LHCN-M2 (cell line): Measurements from ENCODE around the gene NAV1. TPM values are rescaled to one million over a fixed set of nuclear protein-coding genes. Genes with fewer than 3 reads are reported as not detected.
A peak's percentile ranks its signal among the peaks of the same experiment; 100 is the strongest.
"Not testable (repeated sequence)": the region's sequence is repeated elsewhere in the genome, so short reads cannot be mapped to it uniquely, and the experiment has no call there.

Source experiments
- DNase-seq: peaks from one replicate; pipeline ENCODE4 v3.0.0-alpha.2; 2012; ENCODE audit warnings: low read depth
- total RNA-seq: library from RNA; depleted of rRNA; stranded (reverse); fragments of >200 nt; gene quantifications from 2 replicates; pipeline ENCODE4 v1.2.3, GENCODE V29; 2014

NAV1 gene
- total RNA-seq, 1 experiment from 2014 or later, result 34.7 TPM

DNA sequence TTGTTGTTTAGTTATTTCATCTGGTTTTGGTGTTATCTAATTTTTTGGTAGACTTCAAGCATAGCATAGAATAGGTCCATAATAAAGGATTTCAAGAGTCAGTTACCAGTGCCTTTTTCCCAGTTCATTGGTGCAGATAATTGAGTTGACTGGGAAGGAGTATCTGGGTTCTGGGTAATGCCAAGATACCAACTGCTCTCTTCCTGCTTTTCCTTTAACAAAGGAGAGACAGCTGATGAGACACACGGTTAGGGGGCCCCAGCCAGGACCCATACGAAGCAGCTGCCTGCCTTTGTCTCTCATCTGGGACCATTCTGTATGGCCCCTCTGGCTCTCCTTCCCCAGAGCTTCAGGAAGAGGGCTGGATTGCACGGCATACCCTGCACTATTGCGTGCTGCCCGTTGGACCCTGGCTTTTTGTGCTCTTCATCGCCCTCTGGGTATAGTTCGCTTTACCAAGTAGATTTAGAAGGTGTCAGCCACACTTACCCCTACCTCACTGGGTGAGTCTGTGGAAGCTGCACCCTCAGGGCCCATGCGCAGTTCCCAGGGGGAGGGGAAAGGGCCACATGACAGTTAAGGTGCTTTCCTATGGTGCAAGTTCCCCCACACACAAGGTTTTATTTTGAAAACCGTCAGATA is 7.0 kb downstream of the NAV1 start:
- no peak for DNase-seq

GRCh38 chr1:201549522-201549921 is 10.6 kb downstream of the NAV1 start:
- not testable (repeated sequence) for DNase-seq

DNA sequence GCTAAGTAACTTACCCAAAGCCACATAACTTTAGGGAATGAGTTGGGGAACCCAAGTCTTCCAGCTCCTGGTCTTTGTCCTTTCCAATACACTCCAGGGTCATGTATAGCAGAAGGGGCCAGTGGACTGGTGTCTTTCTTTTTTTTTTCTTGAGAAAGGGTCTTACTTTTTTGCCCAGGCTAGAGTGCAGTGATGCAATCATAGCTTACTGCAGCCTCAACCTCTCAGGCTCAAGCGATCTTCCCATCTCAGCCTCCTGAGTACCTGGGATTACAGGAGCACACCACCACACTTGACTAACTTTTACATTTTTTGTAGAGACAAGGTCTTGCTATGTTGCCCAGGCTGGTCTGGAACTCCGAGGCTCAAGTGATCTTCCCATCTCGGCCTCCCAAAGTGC is 12.2 kb downstream of the NAV1 start:
- DNase-seq, result no peak

GRCh38 chr1:201551877-201552731 is 13.2 kb downstream of the NAV1 start:
- DNase-seq, result peak; percentile 93

DNA sequence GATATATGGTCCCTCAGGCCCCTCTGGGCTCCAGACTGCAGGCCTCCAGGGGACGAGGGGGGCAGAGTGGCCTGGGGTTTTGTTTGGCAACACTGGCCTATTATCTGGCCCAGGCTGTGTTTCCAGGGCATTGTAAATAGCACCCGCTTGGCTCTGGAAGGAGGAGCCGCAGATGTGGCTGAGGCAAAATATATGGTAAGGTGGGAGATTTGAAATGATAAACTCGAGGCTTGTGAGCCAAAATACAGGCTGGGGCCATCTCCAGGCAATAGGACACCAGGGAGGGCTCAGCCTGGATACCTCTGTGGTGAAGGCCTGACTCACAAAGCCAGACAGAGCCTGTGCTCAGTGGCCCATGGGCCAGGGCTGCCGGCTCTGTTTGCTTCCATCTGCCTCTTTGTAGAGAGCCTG is 14.0 kb downstream of the NAV1 start:
- peak; percentile 82 for DNase-seq

DNA sequence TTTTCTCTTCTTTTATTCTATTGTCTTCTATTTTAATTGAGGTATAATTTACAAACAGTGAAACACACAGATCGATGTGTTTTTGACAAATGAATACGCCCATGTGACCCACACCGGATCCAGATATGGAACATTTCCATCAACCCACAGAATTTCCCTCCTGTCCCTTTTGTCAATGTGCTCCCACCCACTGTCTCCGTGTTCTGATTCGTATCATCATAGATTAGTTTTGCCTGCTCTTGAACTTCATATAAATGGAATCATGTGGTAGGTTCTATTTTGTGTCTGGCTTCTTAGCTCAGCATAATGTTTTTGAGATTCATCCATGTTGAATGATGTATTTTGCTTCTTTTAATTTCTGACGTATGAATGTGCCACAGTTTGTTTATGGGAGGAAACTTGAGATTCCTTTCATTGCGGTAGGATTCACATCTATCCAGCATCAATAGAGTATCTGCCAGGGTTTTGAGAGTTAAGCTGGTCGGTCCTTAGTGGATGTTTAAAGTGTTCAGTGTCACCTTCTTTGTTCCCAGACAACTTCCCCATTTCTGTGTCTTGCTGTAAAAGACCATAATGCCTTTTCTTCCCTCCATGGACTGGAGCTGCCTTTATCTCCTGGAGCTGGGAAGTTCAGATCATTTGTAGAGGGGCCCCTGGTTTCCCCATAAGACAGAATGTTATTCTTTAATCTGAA is 14.7 kb downstream of the NAV1 start:
- DNase-seq, result no peak

GRCh38 chr1:201554190-201554600 is 15.3 kb downstream of the NAV1 start:
- no peak for DNase-seq

DNA sequence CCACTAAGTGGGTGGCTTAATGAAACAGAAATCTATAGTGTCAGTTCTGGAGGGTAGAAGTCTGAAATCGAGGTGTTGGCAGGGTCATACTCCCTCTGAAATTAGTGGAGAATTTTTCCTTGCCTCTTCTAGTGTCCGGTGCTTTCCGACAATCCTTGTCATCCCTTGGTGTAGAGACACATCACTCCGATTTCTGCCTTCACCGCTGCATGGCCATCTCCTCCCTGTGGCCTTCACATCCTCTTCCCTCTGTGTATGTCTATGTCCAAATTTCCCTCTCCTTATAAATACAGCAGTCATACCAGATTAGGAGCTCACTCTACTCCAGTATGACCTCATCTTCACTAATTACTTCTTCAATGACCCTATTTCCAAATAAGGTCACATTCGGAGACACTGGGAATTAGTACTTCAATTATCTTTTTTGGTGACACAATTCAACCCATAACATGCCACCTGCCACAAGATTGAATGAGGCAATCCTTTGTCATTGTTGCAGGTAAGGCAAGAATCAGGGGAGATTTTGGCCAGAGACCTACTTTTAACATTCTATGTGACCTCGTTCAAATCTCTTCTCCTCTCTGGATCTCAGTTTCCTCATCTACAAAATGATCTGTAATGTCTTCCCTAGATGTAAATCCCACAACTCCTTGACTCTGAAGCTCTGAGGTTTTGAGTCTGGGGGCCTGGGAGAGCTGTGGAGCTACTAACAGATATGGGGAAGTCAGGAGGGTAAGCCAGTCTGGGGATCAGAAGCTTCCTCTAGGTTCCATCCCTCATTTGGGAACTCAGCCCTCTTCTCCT is 16.1 kb downstream of the NAV1 start:
- DNase-seq, result no peak

- no peak for DNase-seq
Observed at GRCh38 chr1:201555593-201555945, 16.6 kb downstream of the NAV1 start.

DNA sequence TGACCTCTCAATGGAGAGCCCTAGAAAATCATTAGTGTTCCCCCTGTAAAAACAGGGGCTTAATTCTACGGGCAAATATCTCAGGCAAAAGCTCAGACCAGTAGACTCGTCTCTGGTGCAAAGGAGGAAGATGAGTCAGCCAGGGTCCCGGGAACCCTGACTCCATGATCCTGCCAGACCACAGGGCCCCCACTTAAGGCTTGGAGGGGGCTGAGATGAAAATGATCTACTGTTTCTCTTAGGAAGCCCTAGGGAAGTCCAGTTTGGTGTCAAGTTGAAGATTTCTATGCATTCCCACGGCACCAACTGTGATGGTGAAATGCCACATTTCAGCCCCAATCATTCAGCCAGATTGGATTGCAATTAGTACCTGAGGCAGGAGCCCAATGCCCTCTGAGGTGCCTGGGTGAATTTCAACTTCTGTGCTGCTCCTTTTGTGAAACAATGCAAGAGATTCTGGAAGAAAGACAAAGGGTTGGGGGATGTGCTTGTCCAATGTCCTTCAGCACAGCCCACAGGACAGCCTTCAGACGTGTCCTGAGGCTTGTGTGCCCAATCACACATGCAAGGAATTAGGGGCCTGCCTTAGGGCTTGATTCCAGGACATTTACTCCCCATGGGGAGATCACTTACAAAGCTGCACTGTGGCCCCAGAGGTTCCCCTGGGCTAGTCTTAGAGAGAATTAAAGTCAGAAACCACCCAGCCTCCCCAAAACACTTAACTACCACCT is 18.1 kb downstream of the NAV1 start:
- peak; percentile 76 for DNase-seq

DNA sequence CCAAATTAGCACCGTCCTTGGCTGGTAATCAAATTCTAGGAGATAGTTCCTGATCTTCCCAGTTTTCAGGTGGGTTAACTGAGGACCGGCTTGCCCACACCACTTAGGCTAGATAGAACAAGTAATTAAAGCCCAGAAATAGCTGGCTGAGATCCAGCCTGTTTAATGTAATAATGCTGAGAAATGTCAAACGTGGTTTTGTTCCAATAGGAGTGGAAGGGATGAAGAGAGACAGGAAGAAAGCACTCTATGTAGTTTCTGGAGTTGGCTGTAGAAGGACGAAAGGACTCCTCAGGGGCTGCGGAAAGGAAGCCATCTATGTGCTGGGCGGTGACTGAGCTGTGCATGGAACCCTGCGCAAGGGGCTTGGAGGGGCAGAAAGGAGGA is 18.6 kb downstream of the NAV1 start:
- no peak for DNase-seq

- DNase-seq, result peak; percentile 77
Observed at GRCh38 chr1:201559679-201560162, 20.8 kb downstream of the NAV1 start.

GRCh38 chr1:201560328-201561194 is 21.6 kb downstream of the NAV1 start:
- DNase-seq, result no peak

DNA sequence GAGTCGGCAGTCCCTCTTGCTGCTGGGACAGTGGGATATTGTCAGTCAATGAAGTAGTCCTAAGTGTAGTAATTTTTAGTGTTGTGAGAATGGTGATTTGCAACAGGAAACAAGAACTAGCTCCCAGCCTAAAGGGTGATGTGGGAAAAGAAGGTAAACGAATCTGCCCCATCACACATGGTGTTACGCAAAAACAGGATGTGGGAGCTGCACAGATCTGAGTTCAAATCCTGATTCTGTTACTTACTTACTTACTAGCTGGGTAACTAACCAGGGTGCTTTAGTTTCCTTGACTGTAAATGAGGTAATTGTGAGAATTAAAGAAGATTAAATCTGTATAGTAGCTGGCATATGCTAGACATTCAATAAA is 22.3 kb downstream of the NAV1 start:
- DNase-seq, result no peak

DNA sequence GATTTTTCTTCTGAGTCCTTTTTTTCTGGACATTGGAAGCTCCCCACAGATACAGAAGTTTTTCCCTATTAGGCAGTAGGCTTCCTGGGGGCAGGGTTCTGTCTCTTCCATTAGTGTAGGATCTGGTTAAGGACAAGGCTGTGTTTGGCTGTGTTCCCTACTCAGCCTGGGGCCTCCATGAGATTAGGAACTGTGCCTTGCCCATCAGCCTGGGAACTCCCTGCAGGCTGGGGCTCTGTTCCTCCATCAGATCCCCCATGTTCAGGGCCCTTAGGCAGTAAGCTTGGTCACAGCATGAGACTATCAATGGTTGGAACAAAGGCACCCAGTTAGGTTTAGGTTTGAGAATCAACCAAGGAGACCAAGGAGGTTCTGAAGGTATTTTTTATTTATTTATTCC is 22.7 kb downstream of the NAV1 start:
- no peak for DNase-seq

GRCh38 chr1:201562257-201562656 is 23.3 kb downstream of the NAV1 start:
- peak; percentile 94 for DNase-seq

DNA sequence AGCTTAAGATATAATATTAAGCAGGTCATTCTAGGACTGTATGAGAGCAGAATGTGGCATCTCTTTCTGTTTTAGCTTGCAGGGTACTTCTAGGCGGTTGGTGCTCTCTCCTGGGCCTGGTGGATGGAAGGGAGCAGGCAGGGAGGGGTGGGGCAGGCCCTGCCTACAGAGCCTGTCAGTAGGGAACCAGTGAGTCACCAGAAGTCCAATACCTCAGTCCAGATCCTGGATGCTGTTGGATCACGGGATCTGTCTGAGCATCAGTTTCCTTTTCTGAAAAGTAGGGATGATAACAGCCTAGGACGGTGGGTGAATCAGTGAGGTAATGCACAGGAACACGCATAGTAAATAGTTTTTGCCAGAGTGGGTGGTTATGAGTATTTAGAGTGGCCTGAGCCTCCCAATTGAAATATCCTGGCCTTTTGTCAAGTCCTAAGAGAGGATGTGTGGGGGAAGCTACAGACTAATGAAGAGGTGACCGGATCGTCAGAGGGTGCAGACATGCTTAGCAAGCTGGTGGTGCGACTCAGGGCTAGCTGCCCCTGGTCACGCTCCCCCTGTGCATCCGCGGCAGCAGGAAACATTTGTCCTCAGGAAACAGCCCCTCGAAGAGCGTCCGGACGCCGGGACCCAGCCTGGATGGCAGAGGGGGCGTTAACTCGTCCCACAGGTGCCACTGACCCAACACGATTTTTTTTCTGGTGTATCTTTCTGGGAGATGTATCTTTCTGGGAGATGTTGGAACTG is 23.9 kb downstream of the NAV1 start:
- DNase-seq, result peak; percentile 86

- DNase-seq, result no peak
Observed at GRCh38 chr1:201563406-201563780, 24.5 kb downstream of the NAV1 start.

DNA sequence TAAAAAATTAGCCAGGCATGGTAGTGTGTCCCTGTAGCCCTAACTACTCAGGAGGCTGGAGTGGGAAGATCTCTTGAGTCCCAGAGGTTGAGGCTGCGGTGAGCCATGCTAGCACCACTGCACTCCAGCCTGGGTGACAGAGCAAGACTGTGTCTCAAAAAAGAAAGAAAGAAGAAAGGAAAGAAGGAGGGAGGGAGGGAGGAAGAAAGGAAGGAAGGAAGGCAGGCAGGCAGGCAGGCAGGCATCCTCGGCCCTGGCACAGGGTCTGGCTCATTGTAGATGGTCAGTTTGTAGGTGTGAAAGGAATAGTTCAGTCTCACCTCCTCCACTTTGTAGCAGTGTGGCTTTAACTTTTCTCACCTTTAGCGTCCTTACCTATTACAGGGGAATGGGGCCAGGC is 25.0 kb downstream of the NAV1 start:
- no peak for DNase-seq
